ENCODE measurements around the gene TNRC18. TPM values are rescaled to one million over a fixed set of nuclear protein-coding genes. Genes with fewer than 3 reads are reported as not detected.
A peak's percentile ranks its signal among the peaks of the same experiment; 100 is the strongest.
"Not testable (repeated sequence)": the region's sequence is repeated elsewhere in the genome, so short reads cannot be mapped to it uniquely, and the experiment has no call there.

Gene TNRC18
- total RNA-seq, 1 experiment from 2014 or later = 159 TPM

GRCh38 chr7:5365976-5366625 is 57.5 kb downstream of the TNRC18 start:
- H3K9me2 ChIP-seq (ENCODE audit: insufficient read depth); BruUV-seq (replicated peaks); H3K9me3 ChIP-seq (ENCODE audit: insufficient read depth, low read depth); H3K4me3 ChIP-seq; H3K27me3 ChIP-seq (ENCODE audit: insufficient read depth, low read depth); H3K4me2 ChIP-seq; H3K27ac ChIP-seq; H2AFZ ChIP-seq; POLR2A ChIA-PET (ENCODE audit: unreplicated experiment); H3K4me1 ChIP-seq (replicated peaks; ENCODE audit: insufficient read depth): not testable (repeated sequence)
- CTCF ChIA-PET = interaction anchor here (0.6 to 1.4 kb wide), 7 partner anchors 12 to 269 kb away, joined by 3 to 8 read pairs (median 4); no protein-coding TSS in a partner anchor
- DNase-seq = peak; percentile 68 to 71
- TF ChIP-seq, protein P1, sequence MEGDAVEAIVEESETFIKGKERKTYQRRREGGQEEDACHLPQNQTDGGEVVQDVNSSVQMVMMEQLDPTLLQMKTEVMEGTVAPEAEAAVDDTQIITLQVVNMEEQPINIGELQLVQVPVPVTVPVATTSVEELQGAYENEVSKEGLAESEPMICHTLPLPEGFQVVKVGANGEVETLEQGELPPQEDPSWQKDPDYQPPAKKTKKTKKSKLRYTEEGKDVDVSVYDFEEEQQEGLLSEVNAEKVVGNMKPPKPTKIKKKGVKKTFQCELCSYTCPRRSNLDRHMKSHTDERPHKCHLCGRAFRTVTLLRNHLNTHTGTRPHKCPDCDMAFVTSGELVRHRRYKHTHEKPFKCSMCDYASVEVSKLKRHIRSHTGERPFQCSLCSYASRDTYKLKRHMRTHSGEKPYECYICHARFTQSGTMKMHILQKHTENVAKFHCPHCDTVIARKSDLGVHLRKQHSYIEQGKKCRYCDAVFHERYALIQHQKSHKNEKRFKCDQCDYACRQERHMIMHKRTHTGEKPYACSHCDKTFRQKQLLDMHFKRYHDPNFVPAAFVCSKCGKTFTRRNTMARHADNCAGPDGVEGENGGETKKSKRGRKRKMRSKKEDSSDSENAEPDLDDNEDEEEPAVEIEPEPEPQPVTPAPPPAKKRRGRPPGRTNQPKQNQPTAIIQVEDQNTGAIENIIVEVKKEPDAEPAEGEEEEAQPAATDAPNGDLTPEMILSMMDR (conservative IDR thresholded peaks at IDR 0.05) = peak; percentile 89
- peaks cover 76% of the 10 kb centered on the region for H3K79me2 ChIP-seq (ENCODE audit: low read depth)
- H3K36me3 ChIP-seq (ENCODE audit: low read depth) = peaks cover 42% of the 10 kb centered on the region
- intact Hi-C loops (cut with micrococcal nuclease; ENCODE audit: unreplicated experiment) = loop anchor here (1.0 to 5.0 kb wide), 5 partner anchors 84 to 338 kb away; no protein-coding TSS in a partner anchor
- peaks cover 95% of the 10 kb centered on the region for H4K20me1 ChIP-seq (ENCODE audit: insufficient read depth)
- peaks cover 41% of the 10 kb centered on the region for H3F3A ChIP-seq (ENCODE audit: insufficient read depth, low read depth)

- H3F3A ChIP-seq (ENCODE audit: insufficient read depth, low read depth) = peaks cover 31% of the 10 kb centered on the region; the same call in 1 of the 2 replicates
- no peaks in the 10 kb centered on the region for H3K9me3 ChIP-seq (ENCODE audit: insufficient read depth, low read depth)
- H3K9me2 ChIP-seq (ENCODE audit: insufficient read depth) = no peaks in the 10 kb centered on the region
- CTCF ChIA-PET = interaction anchor here (0.6 kb wide), 1 partner anchor 32 kb away, joined by 9 read pairs; no protein-coding TSS in a partner anchor
- peaks cover 88% of the 10 kb centered on the region for H4K20me1 ChIP-seq (ENCODE audit: insufficient read depth)
- intact Hi-C loops (cut with micrococcal nuclease; ENCODE audit: unreplicated experiment) = no loop called here
- H3K79me2 ChIP-seq (ENCODE audit: low read depth) = peaks cover 56% of the 10 kb centered on the region
- H3K4me3 ChIP-seq = no peak overlapping the region
- H3K4me1 ChIP-seq (replicated peaks; ENCODE audit: insufficient read depth) = 0 out of 2 replicates have a peak, but pooled peaks cover 5% of the 10 kb centered on the region
- H3K4me2 ChIP-seq = no peak overlapping the region
- H3K27me3 ChIP-seq (ENCODE audit: insufficient read depth, low read depth) = no peaks in the 10 kb centered on the region
- no TSS peak for BruUV-seq (replicated peaks)
- H3K27ac ChIP-seq = no peak overlapping the region
- no peak for DNase-seq
- peaks cover 36% of the 10 kb centered on the region for H3K36me3 ChIP-seq (ENCODE audit: low read depth)
- TF ChIP-seq, protein P1 (conservative IDR thresholded peaks at IDR 0.05) = no peak
- no peak for TF ChIP-seq EZH2 (IDR thresholded peaks at IDR 0.05; ENCODE audit: low read depth)
- no peak overlapping the region for H2AFZ ChIP-seq
- POLR2A ChIA-PET (ENCODE audit: unreplicated experiment) = no interaction called here
Measured at GRCh38 chr7:5363729-5364128, 59.9 kb downstream of the TNRC18 start.

GRCh38 chr7:5362466-5362865 is 61.2 kb downstream of the TNRC18 start:
- Histone ChIP-seq H3K9me2 (ENCODE audit: insufficient read depth) (no peaks in the 10 kb centered on the region), H4K20me1 (ENCODE audit: insufficient read depth) (peaks cover 82% of the 10 kb centered on the region), H3K4me2 (no peak overlapping the region), H3K27me3 (ENCODE audit: insufficient read depth, low read depth) (no peaks in the 10 kb centered on the region), H3K27ac (no peak overlapping the region), H3K79me2 (ENCODE audit: low read depth) (peaks cover 43% of the 10 kb centered on the region), H3K4me3 (no peak overlapping the region), H3K9me3 (ENCODE audit: insufficient read depth, low read depth) (no peaks in the 10 kb centered on the region), H3K4me1 (replicated peaks; ENCODE audit: insufficient read depth) (0 out of 2 replicates have a peak, but pooled peaks cover 5% of the 10 kb centered on the region), H2AFZ (no peak overlapping the region), H3F3A (ENCODE audit: insufficient read depth, low read depth) (peaks cover 28% of the 10 kb centered on the region; the same call in 1 of the 2 replicates), H3K36me3 (ENCODE audit: low read depth) (peaks cover 43% of the 10 kb centered on the region)
- ChIA-PET POLR2A (ENCODE audit: unreplicated experiment) (no interaction called here), CTCF (no interaction called here)
- intact Hi-C loops (cut with micrococcal nuclease; ENCODE audit: unreplicated experiment) = no loop called here
- BruUV-seq (replicated peaks) = no TSS peak
- no peak for DNase-seq
- TF ChIP-seq, protein P1 (conservative IDR thresholded peaks at IDR 0.05) = no peak
- TF ChIP-seq EZH2 (IDR thresholded peaks at IDR 0.05; ENCODE audit: low read depth) = no peak
